ENCODE measurements around the gene SPATA2. TPM values are rescaled to one million over a fixed set of nuclear protein-coding genes. Genes with fewer than 3 reads are reported as not detected.

Gene SPATA2
- polyA plus RNA-seq, 2 of the 4 experiments (the other 2 are of a cell fraction): 4.7 to 5.1 TPM

- TF ChIP-seq RAD21 (conservative IDR thresholded peaks at IDR 0.05 in 1 of 2, IDR thresholded peaks at IDR 0.05 in 1 of 2): peak; percentile 73 to 75
- no peak for TF ChIP-seq CBX2 (IDR thresholded peaks at IDR 0.05; ENCODE audit: borderline replicate concordance, low read depth)
- no peak for TF ChIP-seq ATOH8 (CRISPR knock-in tag; IDR thresholded peaks at IDR 0.05; ENCODE audit: low read depth)
These were observed 13.2 kb upstream of the SPATA2 start (continued) for GRCh38 chr20:49928411-49929141.

GRCh38 chr20:49925901-49926454 is 10.6 kb upstream of the SPATA2 start:
- Histone ChIP-seq H3K4me1 (peaks cover 8% of the 10 kb centered on the region; the same call in 2 of the 3 replicates), H3K4me3 (no peak overlapping the region), H3K4me2 (no peak overlapping the region), H3K9me3 (0 out of 3 replicates have a peak, but pooled peaks cover 4% of the 10 kb centered on the region), H3K27ac (no peak overlapping the region)
- peak; percentile 83 for TF ChIP-seq NFE2L2 (conservative IDR thresholded peaks at IDR 0.05; ENCODE audit: low read length)
- TF ChIP-seq MAFK (IDR thresholded peaks at IDR 0.05; ENCODE audit: partially characterized antibody): peak; percentile 91
- no peak for TF ChIP-seq KDM1A (IDR thresholded peaks at IDR 0.05; ENCODE audit: low read depth)
- ChIA-PET POLR2A (no interaction called here), CTCF (interaction anchor here (2.5 kb wide), 1 partner anchor 9 kb away, joined by 15 read pairs; the partner anchor contains the start of gene SPATA2)
- no peak for ATAC-seq
- no peak for FAIRE-seq
- 47% methylated on average over 2 of the region's 2 CpGs for WGBS (ENCODE audit: missing lambda C conversion rate)
- no peak for DNase-seq (ENCODE audit: low read depth in 1 of 2, low spot score in 1 of 2)

- peaks cover 8% of the 10 kb centered on the region; the same call in 2 of the 3 replicates for H3K4me1 ChIP-seq
- no peak for TF ChIP-seq NFE2L2 (conservative IDR thresholded peaks at IDR 0.05; ENCODE audit: low read length)
- no peak overlapping the region for H3K4me3 ChIP-seq
- H3K9me3 ChIP-seq: 0 out of 3 replicates have a peak, but pooled peaks cover 4% of the 10 kb centered on the region
- DNase-seq (ENCODE audit: low read depth in 1 of 2, low spot score in 1 of 2): no peak
- FAIRE-seq: no peak
- ChIA-PET POLR2A (interaction anchor here (0.6 kb wide), 1 partner anchor 7 kb away, joined by 5 read pairs; no protein-coding TSS in a partner anchor), CTCF (interaction anchor here (1.2 to 2.2 kb wide), 5 partner anchors 13 to 314 kb away, joined by 3 to 9 read pairs (median 4); no protein-coding TSS in a partner anchor)
- H3K4me2 ChIP-seq: no peak overlapping the region
- ATAC-seq: no peak
- 83% methylated on average over 4 of the region's 4 CpGs for WGBS (ENCODE audit: missing lambda C conversion rate)
- no peak overlapping the region for H3K27ac ChIP-seq
These were observed 8.9 kb upstream of the SPATA2 start for GRCh38 chr20:49924247-49924646.

GRCh38 chr20:49919461-49919860 is 4.1 kb upstream of the SPATA2 start:
- CTCF ChIA-PET: interaction anchor here (1.3 to 1.5 kb wide), 2 partner anchors 8 to 31 kb away, joined by 3 to 5 read pairs; no protein-coding TSS in a partner anchor
- 75% methylated on average over 2 of the region's 2 CpGs for WGBS (ENCODE audit: missing lambda C conversion rate)

GRCh38 chr20:49919009-49919408 is 3.7 kb upstream of the SPATA2 start:
- 68% methylated on average over 7 of the region's 7 CpGs for WGBS (ENCODE audit: missing lambda C conversion rate)
- Histone ChIP-seq H3K4me1 (peaks cover 22% of the 10 kb centered on the region), H3K4me3 (no peak overlapping the region), H3K9me3 (no peaks in the 10 kb centered on the region), H3K4me2 (no peak overlapping the region), H3K27ac (no peak overlapping the region)
- FAIRE-seq (no peak), ATAC-seq (no peak), DNase-seq (ENCODE audit: low read depth in 1 of 2, low spot score in 1 of 2) (no peak)
- ChIA-PET POLR2A (no interaction called here), CTCF (interaction anchor here (1.3 to 1.5 kb wide), 2 partner anchors 9 to 31 kb away, joined by 3 to 5 read pairs; no protein-coding TSS in a partner anchor)
- TF ChIP-seq MAX (IDR thresholded peaks at IDR 0.05) (no peak), FOSL2 (IDR thresholded peaks at IDR 0.05) (no peak), FOSL2 (CRISPR knock-in tag; IDR thresholded peaks at IDR 0.05) (no peak), CHD4 (IDR thresholded peaks at IDR 0.05; ENCODE audit: borderline replicate concordance) (no peak), POLR2AphosphoS2 (conservative IDR thresholded peaks at IDR 0.05; ENCODE audit: low read length) (no peak), ZFP36 (IDR thresholded peaks at IDR 0.05; ENCODE audit: borderline replicate concordance, partially characterized antibody) (no peak), ZNF302 (CRISPR knock-in tag; IDR thresholded peaks at IDR 0.05) (no peak), HEYL (CRISPR knock-in tag; IDR thresholded peaks at IDR 0.05) (no peak), REST (IDR thresholded peaks at IDR 0.05) (no peak)

More at GRCh38 chr20:49919461-49919860, 4.1 kb upstream of the SPATA2 start:
- H3K4me1 ChIP-seq: peaks cover 18% of the 10 kb centered on the region
- H3K9me3 ChIP-seq: no peaks in the 10 kb centered on the region
- H3K27ac ChIP-seq: no peak overlapping the region
- no peak overlapping the region for H3K4me3 ChIP-seq
- no peak for DNase-seq (ENCODE audit: low read depth in 1 of 2, low spot score in 1 of 2)
- POLR2A ChIA-PET: no interaction called here
- ATAC-seq: no peak
- FAIRE-seq: no peak
- H3K4me2 ChIP-seq: no peak overlapping the region
- TF ChIP-seq CHD4 (IDR thresholded peaks at IDR 0.05; ENCODE audit: borderline replicate concordance): no peak
- TF ChIP-seq NFE2L2 (conservative IDR thresholded peaks at IDR 0.05; ENCODE audit: low read length): no peak
- TF ChIP-seq JUN (IDR thresholded peaks at IDR 0.05): no peak
- no peak for TF ChIP-seq EHF (CRISPR knock-in tag; IDR thresholded peaks at IDR 0.05)
- no peak for TF ChIP-seq GATA3 (IDR thresholded peaks at IDR 0.05; ENCODE audit: borderline replicate concordance)
- TF ChIP-seq CEBPB (IDR thresholded peaks at IDR 0.05): no peak
- no peak for TF ChIP-seq FOSL2 (IDR thresholded peaks at IDR 0.05)
- no peak for TF ChIP-seq FOSL2 (CRISPR knock-in tag; IDR thresholded peaks at IDR 0.05)
- TF ChIP-seq RNF2 (IDR thresholded peaks at IDR 0.05; ENCODE audit: borderline replicate concordance, low read depth): no peak
- TF ChIP-seq PBX3 (IDR thresholded peaks at IDR 0.05): no peak
